ENCODE results near the gene ZNF618.
"Not testable (repeated sequence)": the region's sequence is repeated elsewhere in the genome, so short reads cannot be mapped to it uniquely, and the experiment has no call there.

ZNF618 gene

DNA sequence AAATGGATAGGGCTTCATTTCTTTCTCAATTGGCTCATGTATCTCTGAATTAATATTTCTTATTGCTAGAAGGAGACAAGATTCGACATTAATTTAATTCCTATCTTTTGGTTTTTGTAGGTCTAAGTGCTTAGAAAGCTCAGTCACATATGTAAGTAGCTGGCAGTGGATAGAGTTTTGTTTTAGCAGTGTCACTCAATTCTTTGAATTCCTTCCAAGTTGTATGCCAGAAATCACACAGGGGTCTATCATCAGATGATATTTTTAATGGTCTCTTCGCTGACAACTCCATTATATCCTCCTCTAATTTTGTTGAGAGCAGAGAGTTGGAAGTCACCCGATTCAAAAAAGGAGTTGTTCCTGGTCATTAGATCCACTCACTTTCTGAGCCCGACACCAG, 119.3 kb downstream of the ZNF618 start:
- H3K27ac Mint-ChIP-seq: no peak overlapping the region
- peaks cover 4% of the 10 kb centered on the region for H3K27me3 Mint-ChIP-seq (ENCODE audit: low read depth)
- peaks cover 3% of the 10 kb centered on the region for H3K4me1 Mint-ChIP-seq (ENCODE audit: low read depth)
- H3K4me3 Mint-ChIP-seq: no peak overlapping the region
- H3K36me3 Mint-ChIP-seq (ENCODE audit: low read depth): no peaks in the 10 kb centered on the region
- H3K9me3 Mint-ChIP-seq: no peaks in the 10 kb centered on the region

DNA sequence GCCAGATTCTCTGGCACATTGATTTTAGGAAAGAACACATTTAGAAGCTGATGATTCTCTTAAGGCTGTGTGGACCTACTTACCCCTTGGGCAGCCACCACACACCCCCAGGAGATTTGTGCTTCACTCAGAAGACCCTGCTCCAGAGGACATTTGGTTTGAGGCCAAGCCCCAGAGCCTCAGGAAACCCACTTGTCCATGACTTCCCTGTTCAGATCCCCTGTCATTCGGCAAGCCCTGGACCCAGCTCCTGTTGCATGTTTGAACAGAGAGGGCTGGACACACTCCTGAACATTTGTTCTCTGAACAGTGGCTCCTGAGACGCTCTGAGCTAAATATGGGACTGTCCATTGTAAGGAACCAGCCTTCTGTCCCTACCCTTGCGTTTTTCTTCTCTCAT, 119.9 kb downstream of the ZNF618 start:
- peaks cover 4% of the 10 kb centered on the region for H3K27me3 Mint-ChIP-seq (ENCODE audit: low read depth)
- no peaks in the 10 kb centered on the region for H3K36me3 Mint-ChIP-seq (ENCODE audit: low read depth)
- H3K9me3 Mint-ChIP-seq: no peaks in the 10 kb centered on the region
- H3K27ac Mint-ChIP-seq: no peak overlapping the region
- no peak overlapping the region for H3K4me3 Mint-ChIP-seq
- peaks cover 3% of the 10 kb centered on the region for H3K4me1 Mint-ChIP-seq (ENCODE audit: low read depth)

GRCh38 chr9:113996531-113997001, 120.5 kb downstream of the ZNF618 start:
- peaks cover 3% of the 10 kb centered on the region for H3K4me1 Mint-ChIP-seq (ENCODE audit: low read depth)
- H3K9me3 Mint-ChIP-seq: no peaks in the 10 kb centered on the region
- H3K27ac Mint-ChIP-seq: no peak overlapping the region
- no peaks in the 10 kb centered on the region for H3K36me3 Mint-ChIP-seq (ENCODE audit: low read depth)
- H3K27me3 Mint-ChIP-seq (ENCODE audit: low read depth): peaks cover 4% of the 10 kb centered on the region
- no peak overlapping the region for H3K4me3 Mint-ChIP-seq

GRCh38 chr9:113997064-113997463, 121.0 kb downstream of the ZNF618 start:
- H3K9me3 Mint-ChIP-seq; H3K4me3 Mint-ChIP-seq; H3K27me3 Mint-ChIP-seq (ENCODE audit: low read depth); H3K4me1 Mint-ChIP-seq (ENCODE audit: low read depth); H3K27ac Mint-ChIP-seq; H3K36me3 Mint-ChIP-seq (ENCODE audit: low read depth): not testable (repeated sequence)

DNA sequence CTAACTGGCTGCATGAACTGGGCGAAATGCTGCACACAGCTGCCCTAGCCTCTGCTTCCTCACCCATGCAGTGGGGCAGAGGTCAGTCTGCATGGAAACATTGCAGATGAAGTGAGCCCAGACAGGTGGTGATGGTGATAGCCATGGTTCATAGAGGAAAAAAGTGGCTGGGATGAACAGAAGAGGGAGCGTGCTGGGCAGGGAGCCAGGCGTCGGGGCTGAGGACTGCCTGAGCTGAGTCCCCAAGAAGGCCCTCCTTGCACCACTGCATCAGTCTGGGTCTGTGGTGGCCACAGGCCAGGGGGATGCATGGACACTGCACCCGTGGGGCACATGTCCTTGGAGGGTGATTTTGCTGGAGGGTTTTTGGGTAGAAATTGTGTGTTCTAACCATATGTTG, 121.5 kb downstream of the ZNF618 start:
- Mint-ChIP-seq H3K9me3 (no peaks in the 10 kb centered on the region), H3K27ac (no peak overlapping the region), H3K27me3 (ENCODE audit: low read depth) (peaks cover 4% of the 10 kb centered on the region), H3K4me1 (ENCODE audit: low read depth) (peaks cover 3% of the 10 kb centered on the region), H3K36me3 (ENCODE audit: low read depth) (no peaks in the 10 kb centered on the region), H3K4me3 (no peak overlapping the region)

DNA sequence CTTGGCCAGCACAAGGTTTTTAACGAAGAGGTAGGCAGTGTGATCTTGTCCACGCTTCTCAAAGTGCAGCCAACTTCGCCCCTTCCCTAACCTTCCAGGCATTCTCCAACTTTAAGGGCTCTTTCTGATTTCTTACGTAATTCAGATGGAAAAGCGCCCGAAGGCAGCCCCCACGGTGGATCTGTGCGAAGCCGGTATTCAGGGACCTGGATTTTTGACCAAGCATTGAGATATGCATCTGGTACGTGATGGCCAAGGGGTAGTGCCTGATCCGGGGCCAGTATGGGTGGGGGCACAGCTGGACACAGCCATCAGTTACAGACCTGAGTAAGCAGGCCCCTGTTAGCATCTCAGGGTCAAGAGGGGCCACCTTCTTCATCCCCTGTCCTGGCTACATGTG, 122.0 kb downstream of the ZNF618 start:
- Mint-ChIP-seq H3K4me3 (no peak overlapping the region), H3K27ac (no peak overlapping the region), H3K36me3 (ENCODE audit: low read depth) (no peaks in the 10 kb centered on the region), H3K9me3 (no peaks in the 10 kb centered on the region), H3K27me3 (ENCODE audit: low read depth) (peaks cover 4% of the 10 kb centered on the region), H3K4me1 (ENCODE audit: low read depth) (no peaks in the 10 kb centered on the region)

DNA sequence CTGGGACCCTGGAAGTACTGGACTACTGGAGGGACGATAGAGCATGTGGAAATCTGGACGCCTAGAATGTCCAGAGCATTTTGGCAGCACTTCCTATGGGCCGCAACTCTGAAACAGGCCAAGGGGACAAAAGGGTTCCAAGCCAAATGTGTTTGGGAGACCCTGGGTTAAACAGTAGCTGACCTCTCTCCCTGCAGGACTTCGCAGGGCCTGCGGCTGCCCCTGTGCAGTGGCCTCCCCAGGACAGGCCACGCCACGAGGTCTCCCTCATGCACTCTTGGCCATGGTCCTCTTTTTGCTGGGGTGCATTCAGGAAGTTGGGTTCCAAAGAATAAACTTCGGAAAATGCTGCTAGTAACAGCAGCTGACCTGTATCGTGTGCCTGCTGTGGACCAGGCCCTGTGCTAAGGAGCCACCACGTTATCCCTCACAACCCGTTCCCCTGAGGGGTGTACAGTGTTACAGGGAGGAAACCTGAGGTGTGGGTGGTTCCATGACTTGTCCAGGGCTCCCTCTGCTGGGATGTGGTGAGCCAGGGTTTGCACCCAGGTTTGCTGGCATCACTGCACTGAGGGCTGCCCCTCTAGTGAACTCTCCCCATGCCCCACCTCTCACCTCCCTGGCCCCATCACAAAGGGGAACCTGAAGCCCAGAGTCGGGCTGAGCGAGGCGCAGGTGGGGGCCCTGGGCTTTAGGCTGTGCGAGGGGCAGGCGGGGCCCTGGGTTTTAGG, 122.6 kb downstream of the ZNF618 start:
- Mint-ChIP-seq H3K27ac (no peak overlapping the region), H3K36me3 (ENCODE audit: low read depth) (no peaks in the 10 kb centered on the region), H3K9me3 (no peaks in the 10 kb centered on the region), H3K4me1 (ENCODE audit: low read depth) (no peaks in the 10 kb centered on the region), H3K4me3 (no peak overlapping the region), H3K27me3 (ENCODE audit: low read depth) (peaks cover 4% of the 10 kb centered on the region)

DNA sequence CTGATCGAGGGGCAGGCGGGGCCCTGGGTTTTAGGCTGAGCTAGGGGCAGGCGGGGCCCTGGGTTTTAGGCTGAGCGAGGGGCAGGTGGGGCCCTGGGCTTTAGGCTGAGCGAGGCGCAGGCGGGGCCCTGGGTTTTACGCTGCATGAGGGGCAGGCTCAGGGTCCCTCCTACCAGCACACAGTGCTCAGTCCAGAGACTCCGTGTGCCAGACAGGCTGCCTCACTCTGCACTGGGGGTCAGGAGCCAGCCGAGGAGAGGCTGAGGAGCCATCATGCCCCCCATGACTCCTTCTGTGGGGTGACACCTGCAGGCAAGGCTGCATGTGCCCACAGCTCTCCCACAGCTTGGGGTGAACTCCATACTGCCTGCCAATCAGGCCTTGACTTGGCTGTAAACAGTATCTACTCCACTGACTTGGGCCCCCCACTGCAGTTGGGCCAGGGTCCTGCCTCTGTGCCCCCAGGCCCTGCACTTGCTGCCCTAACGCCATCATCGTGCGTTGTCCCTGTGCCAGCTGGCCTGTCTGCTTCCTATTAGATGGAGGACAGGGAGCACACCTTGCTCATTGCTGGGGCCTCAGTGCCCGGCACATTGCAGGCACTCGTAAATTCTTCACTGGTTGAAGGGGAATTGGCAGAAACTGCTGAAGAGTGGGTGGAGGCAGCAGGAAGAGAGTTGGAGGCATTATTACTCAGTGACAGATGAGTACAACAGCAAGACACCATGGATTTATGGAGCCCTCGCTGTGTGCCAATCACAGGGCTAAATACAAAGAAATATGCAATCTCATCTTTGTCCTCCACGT, 123.3 kb downstream of the ZNF618 start:
- no peaks in the 10 kb centered on the region for H3K9me3 Mint-ChIP-seq
- peaks cover 4% of the 10 kb centered on the region for H3K27me3 Mint-ChIP-seq (ENCODE audit: low read depth)
- H3K27ac Mint-ChIP-seq: no peak overlapping the region
- no peak overlapping the region for H3K4me3 Mint-ChIP-seq
- H3K4me1 Mint-ChIP-seq (ENCODE audit: low read depth): no peaks in the 10 kb centered on the region
- no peaks in the 10 kb centered on the region for H3K36me3 Mint-ChIP-seq (ENCODE audit: low read depth)

DNA sequence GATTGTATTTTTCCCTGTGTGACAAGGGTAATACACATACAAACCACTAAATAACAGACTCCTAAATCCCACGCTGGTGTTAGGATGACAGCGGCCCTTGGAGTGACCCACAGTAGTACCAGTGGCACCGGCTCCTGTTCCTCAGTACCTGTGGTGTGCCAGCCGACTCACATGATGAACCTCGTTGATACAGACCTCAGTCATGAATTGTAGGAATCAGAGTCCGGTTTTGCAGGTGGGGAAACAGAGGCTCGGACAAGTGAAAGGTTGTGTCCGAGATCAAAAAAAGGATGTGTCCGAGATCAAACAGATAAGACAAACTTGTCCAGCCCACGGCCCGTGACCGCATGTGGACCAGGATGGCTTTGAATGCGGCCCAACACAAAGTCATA, 124.0 kb downstream of the ZNF618 start:
- H3K9me3 Mint-ChIP-seq: no peaks in the 10 kb centered on the region
- peaks cover 4% of the 10 kb centered on the region for H3K27me3 Mint-ChIP-seq (ENCODE audit: low read depth)
- no peaks in the 10 kb centered on the region for H3K36me3 Mint-ChIP-seq (ENCODE audit: low read depth)
- H3K4me3 Mint-ChIP-seq: no peak overlapping the region
- H3K27ac Mint-ChIP-seq: no peak overlapping the region
- no peaks in the 10 kb centered on the region for H3K4me1 Mint-ChIP-seq (ENCODE audit: low read depth)

DNA sequence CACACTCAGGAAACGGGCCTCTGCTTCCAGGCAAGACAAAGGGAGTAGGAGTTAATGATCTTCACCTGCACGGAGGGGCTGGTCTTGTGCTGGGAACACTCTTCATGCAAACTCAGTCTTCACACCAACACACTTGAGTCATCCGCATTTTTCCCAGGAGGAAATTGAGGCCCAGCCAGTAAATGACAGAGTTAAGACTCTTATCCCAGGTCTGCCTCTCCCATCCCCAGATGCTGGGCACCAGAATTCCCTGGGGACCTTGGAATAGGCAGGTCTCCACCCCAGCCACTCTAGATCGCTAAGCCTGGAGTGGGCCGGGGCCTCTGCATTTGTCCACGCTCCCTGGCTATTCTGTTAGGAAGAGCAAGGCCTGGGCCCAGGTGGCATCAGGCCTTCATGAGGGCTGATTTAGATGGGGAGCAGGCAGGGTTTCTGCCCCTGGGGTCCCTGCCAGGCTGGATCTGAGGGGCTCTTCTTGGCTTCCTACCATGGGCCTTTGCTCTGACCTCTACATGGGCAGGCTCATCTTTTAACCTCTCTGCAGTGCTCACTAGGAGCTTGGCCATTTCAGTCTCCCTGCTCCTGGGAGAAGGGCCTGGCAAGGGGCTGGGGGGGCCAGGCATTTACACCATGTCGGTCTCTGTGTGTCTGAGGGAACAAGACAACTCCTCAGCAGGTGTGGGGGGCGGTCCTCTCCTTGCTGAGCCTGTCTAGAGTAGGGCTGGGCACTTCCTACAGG, 124.7 kb downstream of the ZNF618 start:
- H3K4me1 Mint-ChIP-seq (ENCODE audit: low read depth): no peaks in the 10 kb centered on the region
- no peaks in the 10 kb centered on the region for H3K27me3 Mint-ChIP-seq (ENCODE audit: low read depth)
- H3K4me3 Mint-ChIP-seq: no peak overlapping the region
- H3K36me3 Mint-ChIP-seq (ENCODE audit: low read depth): no peaks in the 10 kb centered on the region
- H3K27ac Mint-ChIP-seq: no peak overlapping the region
- H3K9me3 Mint-ChIP-seq: no peaks in the 10 kb centered on the region

DNA sequence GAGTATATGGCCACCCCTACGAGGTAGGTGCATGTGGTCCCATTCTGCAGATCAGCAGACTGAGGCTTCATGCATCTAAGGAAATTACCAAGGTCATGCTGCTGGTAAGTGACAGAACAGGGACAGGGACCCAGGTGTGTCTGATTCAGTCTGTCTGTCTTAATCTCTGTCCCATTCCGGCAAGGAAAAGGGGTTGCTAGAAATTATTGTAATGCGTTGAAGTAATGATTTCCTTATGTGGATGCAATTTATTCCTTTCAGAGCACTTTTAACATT, 125.2 kb downstream of the ZNF618 start:
- H3K36me3 Mint-ChIP-seq (ENCODE audit: low read depth): no peaks in the 10 kb centered on the region
- no peak overlapping the region for H3K4me3 Mint-ChIP-seq
- no peaks in the 10 kb centered on the region for H3K9me3 Mint-ChIP-seq
- H3K4me1 Mint-ChIP-seq (ENCODE audit: low read depth): no peaks in the 10 kb centered on the region
- H3K27me3 Mint-ChIP-seq (ENCODE audit: low read depth): no peaks in the 10 kb centered on the region
- no peak overlapping the region for H3K27ac Mint-ChIP-seq

DNA sequence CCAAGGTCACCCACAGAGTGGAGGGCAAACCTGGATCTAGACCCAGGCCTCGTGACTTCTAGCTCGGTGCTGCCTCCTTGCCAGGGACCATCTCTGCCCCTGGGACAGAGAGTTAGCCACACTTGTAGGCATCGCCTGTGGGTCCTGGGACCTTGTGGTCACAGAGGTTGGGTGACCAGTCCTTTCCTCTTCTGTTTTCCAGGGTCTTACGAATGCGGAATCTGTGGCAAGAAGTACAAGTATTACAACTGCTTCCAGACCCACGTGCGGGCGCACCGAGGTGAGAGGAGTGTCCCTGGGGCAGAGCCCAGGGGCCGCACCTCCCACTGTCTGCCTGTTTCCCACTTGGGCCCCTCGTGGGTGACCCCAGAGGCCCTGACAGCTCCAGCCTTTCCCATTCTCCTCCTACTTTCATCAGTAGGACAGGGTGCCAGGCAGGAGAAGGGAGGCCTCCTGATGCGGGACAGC, 125.7 kb downstream of the ZNF618 start:
- no peaks in the 10 kb centered on the region for H3K27me3 Mint-ChIP-seq (ENCODE audit: low read depth)
- H3K27ac Mint-ChIP-seq: no peak overlapping the region
- no peak overlapping the region for H3K4me3 Mint-ChIP-seq
- no peaks in the 10 kb centered on the region for H3K4me1 Mint-ChIP-seq (ENCODE audit: low read depth)
- no peaks in the 10 kb centered on the region for H3K36me3 Mint-ChIP-seq (ENCODE audit: low read depth)
- no peaks in the 10 kb centered on the region for H3K9me3 Mint-ChIP-seq

GRCh38 chr9:114002271-114002985, 126.3 kb downstream of the ZNF618 start:
- Mint-ChIP-seq H3K9me3 (no peaks in the 10 kb centered on the region), H3K4me3 (no peak overlapping the region), H3K27ac (no peak overlapping the region), H3K27me3 (ENCODE audit: low read depth) (no peaks in the 10 kb centered on the region), H3K36me3 (ENCODE audit: low read depth) (no peaks in the 10 kb centered on the region), H3K4me1 (ENCODE audit: low read depth) (no peaks in the 10 kb centered on the region)

DNA sequence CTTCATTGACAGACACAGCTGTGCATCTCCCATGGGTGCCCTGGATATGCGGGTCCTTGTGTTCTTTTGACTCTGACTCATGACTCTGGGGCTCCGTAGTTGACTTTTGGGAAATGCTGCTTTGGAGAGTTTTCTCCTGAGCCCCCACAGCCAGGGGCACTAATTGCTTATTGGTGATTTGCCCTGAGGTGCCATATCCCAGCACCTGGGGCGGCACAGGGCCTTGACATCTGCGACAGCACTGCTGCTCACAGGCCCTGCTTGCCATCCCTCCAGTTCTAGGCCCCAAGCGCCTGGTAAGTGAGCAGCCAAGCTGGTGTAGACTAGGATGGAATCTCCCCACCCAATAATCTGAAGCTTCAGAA, 126.9 kb downstream of the ZNF618 start:
- Mint-ChIP-seq H3K4me1 (ENCODE audit: low read depth) (no peaks in the 10 kb centered on the region), H3K27me3 (ENCODE audit: low read depth) (no peaks in the 10 kb centered on the region), H3K9me3 (no peaks in the 10 kb centered on the region), H3K4me3 (no peak overlapping the region), H3K27ac (no peak overlapping the region), H3K36me3 (ENCODE audit: low read depth) (no peaks in the 10 kb centered on the region)

All from T-helper 1 cell treated with Interleukin-12 subunit alpha and Interleukin-12 subunit beta and Interleukin-4 antibody, amounts not matched to agents 30 μg/mL and 1 μg/mL, for 36 hours (primary cell).